A375 (cell line): ENCODE results near the gene VAT1L. TPM values are rescaled to one million over a fixed set of nuclear protein-coding genes. Genes with fewer than 3 reads are reported as not detected.

ENCODE experiments used
- total RNA-seq: library from RNA; depleted of rRNA; stranded (reverse); fragments of >200 nt; shearing (Covaris generic); gene quantifications from 2 replicates; pipeline ENCODE4 v1.2.3, GENCODE V29; 2014; rRNA removed

The VAT1L gene, protein sequence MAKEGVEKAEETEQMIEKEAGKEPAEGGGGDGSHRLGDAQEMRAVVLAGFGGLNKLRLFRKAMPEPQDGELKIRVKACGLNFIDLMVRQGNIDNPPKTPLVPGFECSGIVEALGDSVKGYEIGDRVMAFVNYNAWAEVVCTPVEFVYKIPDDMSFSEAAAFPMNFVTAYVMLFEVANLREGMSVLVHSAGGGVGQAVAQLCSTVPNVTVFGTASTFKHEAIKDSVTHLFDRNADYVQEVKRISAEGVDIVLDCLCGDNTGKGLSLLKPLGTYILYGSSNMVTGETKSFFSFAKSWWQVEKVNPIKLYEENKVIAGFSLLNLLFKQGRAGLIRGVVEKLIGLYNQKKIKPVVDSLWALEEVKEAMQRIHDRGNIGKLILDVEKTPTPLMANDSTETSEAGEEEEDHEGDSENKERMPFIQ
- total RNA-seq: 2.3 and 3.3 TPM in 2 replicates

DNA sequence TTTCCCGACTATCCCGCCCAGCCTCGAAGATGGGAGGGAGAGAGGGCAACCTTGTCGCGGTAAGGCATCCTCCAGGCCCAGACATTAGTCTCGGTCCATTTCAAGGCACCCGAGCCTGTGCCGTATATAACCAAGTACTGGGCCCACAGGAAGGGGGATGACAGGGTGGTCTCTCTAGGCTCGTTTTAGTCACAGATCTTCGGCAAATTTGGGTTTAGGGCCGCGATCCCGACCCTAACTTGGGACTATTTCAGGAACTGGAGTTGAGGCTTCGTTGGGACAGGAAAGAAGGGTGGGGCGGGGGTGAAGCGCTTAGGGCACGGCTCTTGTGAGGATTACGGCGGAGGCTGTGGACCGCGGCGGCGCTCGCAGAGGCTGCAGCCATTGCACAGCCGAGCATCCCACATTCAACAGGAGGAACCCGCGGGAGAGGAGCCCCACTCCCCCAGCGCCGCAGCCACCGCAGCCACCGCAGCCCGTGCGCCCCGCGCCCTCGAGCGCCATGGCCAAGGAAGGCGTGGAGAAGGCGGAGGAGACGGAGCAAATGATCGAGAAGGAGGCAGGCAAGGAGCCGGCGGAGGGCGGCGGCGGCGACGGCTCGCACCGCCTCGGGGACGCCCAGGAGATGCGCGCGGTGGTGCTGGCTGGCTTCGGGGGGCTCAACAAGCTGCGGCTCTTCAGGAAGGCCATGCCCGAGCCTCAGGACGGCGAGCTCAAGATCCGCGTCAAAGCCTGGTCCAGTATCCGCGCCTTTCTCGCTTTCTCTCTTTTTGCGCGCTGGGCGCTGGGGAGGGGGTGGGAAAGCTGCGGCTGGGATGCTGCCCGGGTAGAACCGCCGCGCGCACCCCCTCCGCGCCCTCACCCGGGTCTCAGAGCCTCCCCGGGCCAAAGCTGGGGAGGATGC, at the start of gene VAT1L:
Gene VAT1L, plus strand, starts transcription at position 384 of the 904 bp plus-strand sequence. Its CDS starts 119 bp downstream, at position 503.

DNA sequence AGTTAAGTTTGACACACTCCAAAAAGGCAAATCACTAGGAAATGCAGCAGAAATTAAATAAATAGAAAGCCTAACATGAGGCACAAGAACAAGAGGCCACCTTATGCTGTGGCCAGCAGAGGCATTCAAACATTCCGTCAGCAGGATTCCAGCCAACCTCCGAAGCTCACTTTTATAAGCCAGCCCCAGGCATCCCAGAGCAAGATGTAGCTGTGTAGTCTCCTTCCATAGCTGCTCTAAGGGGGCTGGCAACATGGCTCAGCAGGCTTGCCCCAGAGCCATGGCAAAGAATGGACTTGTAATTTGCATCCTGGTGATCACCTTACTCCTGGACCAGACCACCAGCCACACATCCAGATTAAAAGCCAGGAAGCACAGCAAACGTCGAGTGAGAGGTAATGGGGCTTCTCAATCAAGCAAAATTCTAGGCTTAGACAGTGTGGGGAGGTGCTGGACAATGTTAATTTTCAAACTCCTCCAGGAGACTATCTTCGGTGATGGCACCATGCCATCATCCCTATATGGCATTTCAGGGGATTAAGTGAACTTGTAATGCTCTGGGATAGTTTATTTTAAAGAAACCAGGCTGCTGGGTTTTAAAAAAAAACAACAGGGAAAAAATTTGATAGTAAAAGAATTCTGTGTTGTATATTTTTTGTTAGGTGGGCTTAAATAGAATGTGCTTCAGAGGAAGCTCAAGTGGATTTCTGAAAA, 234.1 kb downstream of the VAT1L start, which contains the start of gene CLEC3A:
Gene CLEC3A, plus strand, starts transcription at position 202 of the 714 bp plus-strand sequence. Its CDS starts 79 bp downstream, at position 281.

Other genes with a start within 250 kb of the VAT1L start
- gene NUDT7, start 66.0 kb upstream of the VAT1L start, total RNA-seq: 2.9 and 3.3 TPM in 2 replicates
- 0.11 and 0.15 TPM in 2 replicates for gene CLEC3A, start 234.0 kb downstream of the VAT1L start, total RNA-seq